NB4 (cell line): ENCODE data around the gene GNPTAB.
A peak's percentile ranks its signal among the peaks of the same experiment; 100 is the strongest.
"Not testable (repeated sequence)": the region's sequence is repeated elsewhere in the genome, so short reads cannot be mapped to it uniquely, and the experiment has no call there.

Experiments used
- DNase-seq: peaks from one replicate; pipeline ENCODE4 v3.0.0; 2010; ENCODE audit warnings: low read depth
- H3K4me3 ChIP-seq: one replicate; pipeline ENCODE4 v1.5.1; 2011; ENCODE audit warnings: mild to moderate bottlenecking, low read depth, low read length, moderate library complexity
- MYC ChIP-seq: IDR thresholded peaks from 2 replicates; pipeline ENCODE4 v1.6.1; 2011; ENCODE audit warnings: low read depth, low read length
- POLR2A ChIP-seq: IDR thresholded peaks from 2 replicates; pipeline ENCODE4 v1.6.1; 2011; ENCODE audit warnings: mild to moderate bottlenecking; ENCODE audit not compliant: insufficient read length; ENCODE audit errors: extremely low read depth
- TF ChIP-seq, protein P1 (sequence below): IDR thresholded peaks from one replicate; pipeline ENCODE4 v1.5.1; 2012; ENCODE audit warnings: low read depth, low read length
- TF ChIP-seq, protein P2 (sequence below): IDR thresholded peaks from 2 replicates; pipeline ENCODE4 v1.6.1; 2011; ENCODE audit warnings: low read depth, low read length

Gene GNPTAB

DNA sequence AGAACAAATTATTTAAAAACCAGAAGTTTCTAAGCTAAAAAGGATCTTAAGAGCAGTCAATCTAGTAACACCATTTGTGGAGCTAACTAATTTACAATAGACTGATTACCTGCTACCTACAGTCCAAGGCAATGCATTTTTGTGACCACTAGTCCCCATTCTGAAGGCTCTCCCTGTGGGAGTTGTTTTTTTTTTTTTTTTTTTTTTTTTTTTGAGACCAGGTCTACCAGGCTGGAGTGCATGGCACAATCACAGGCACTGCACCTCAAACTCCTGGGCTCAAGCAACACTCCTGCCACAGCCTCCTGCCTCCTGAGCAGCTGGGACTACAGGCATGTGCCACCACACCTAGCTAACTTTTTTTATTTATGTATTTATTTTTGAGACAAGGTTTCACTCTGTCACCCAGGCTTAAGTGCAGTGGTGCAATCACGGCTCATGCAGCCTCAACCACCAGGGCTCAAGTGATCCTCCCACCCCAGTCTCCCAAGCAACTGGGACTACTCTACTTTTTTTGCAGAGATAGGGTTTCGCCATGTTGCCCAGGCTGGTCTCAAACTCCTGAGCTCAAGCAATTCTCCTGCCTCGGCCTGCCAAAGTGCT, 3.9 kb downstream of the GNPTAB start:
- H3K4me3 ChIP-seq: no peak overlapping the region
- DNase-seq: peak; percentile 74
- no peak for TF ChIP-seq MYC
- TF ChIP-seq, protein P1, sequence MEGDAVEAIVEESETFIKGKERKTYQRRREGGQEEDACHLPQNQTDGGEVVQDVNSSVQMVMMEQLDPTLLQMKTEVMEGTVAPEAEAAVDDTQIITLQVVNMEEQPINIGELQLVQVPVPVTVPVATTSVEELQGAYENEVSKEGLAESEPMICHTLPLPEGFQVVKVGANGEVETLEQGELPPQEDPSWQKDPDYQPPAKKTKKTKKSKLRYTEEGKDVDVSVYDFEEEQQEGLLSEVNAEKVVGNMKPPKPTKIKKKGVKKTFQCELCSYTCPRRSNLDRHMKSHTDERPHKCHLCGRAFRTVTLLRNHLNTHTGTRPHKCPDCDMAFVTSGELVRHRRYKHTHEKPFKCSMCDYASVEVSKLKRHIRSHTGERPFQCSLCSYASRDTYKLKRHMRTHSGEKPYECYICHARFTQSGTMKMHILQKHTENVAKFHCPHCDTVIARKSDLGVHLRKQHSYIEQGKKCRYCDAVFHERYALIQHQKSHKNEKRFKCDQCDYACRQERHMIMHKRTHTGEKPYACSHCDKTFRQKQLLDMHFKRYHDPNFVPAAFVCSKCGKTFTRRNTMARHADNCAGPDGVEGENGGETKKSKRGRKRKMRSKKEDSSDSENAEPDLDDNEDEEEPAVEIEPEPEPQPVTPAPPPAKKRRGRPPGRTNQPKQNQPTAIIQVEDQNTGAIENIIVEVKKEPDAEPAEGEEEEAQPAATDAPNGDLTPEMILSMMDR: no peak
- TF ChIP-seq, protein P2, sequence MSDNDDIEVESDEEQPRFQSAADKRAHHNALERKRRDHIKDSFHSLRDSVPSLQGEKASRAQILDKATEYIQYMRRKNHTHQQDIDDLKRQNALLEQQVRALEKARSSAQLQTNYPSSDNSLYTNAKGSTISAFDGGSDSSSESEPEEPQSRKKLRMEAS: no peak
- no peak for TF ChIP-seq POLR2A

DNA sequence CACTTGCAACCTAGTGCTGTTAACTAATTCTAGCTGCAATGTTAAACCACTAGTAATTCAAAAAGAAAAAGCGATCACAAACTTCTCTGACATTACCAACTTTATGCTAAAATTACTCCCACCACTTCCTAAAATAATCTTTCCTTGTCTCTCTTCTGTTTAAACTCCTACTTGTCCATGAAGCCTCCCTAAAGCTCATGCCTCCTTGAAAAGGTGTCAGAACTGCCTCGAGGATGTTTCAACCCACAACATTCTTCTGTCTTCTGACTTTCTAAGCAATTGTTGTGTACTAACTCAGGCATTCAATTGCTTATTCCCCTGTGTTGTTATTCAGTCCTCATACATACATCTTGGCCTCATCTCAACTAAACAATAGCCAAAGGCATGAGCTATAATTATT, 5.9 kb downstream of the GNPTAB start:
- no peak for DNase-seq
- H3K4me3 ChIP-seq: no peak overlapping the region
- TF ChIP-seq, protein P2: no peak
- no peak for TF ChIP-seq POLR2A
- TF ChIP-seq MYC: no peak
- TF ChIP-seq, protein P1: no peak

DNA sequence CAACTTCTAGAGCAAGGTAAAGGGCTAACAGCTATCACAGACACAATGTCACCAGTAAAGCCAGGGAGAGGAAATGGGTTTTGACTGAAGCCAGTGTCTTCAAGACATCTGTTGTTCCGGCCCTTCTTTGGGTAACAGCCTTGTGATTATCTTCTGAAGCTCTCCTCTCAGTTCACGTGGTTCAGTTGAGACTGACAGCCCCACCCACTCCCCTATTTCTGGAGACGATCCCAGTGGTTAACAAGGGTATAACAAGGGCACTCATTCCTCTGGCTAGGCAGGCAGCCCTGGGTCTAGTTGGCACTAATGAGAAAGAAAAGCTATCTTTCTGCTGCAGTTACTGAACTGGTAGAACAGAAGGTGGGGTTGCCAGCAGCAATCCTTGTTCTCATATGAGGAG, 6.9 kb downstream of the GNPTAB start:
- peak; percentile 72 for DNase-seq
- TF ChIP-seq, protein P1: peak; percentile 37
- TF ChIP-seq MYC: no peak
- H3K4me3 ChIP-seq: no peak overlapping the region

DNA sequence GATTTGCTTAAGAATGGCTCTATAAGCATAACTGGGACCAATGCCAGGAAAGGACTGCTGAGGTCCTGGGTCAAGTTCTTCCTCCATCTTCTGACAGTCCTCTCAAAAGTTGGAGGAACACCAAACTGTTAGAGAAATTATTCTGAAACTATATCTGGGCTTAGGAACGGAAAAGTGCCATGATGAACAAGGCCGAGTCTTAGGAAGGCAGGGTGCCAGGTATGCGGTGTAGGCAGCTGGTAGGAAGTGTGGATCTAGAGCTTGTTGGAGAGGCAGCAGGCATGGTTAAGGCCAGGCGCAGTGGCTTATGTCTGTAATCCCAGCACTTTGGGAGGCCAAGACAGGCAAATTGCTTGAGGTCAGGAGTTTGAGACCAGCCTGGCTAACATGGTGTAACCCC, 7.7 kb downstream of the GNPTAB start:
- DNase-seq: no peak
- no peak overlapping the region for H3K4me3 ChIP-seq
- no peak for TF ChIP-seq MYC
- TF ChIP-seq, protein P2: no peak
- TF ChIP-seq, protein P1: no peak
- TF ChIP-seq POLR2A: no peak

DNA sequence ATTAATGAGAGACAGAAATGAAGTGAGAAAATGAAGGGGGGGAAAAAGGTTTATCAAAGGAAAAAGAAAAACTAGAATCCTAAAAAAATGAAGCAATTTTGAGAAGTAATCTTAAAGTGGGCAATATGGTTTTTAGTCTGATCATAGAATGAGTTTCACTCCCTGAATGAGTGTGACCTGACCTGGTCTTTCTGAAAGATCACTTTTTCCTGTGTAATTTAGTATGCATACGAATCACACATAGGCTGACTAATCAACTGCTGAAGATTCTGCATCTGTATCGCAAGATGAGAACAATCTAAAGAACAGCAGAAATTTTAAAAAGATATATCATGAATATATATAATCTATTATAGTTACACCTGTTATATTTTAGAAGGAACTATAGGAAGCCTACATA, 11.3 kb downstream of the GNPTAB start:
- H3K4me3 ChIP-seq: no peak overlapping the region
- DNase-seq: no peak
- no peak for TF ChIP-seq POLR2A
- TF ChIP-seq, protein P2: no peak
- TF ChIP-seq MYC: no peak
- TF ChIP-seq, protein P1: no peak

DNA sequence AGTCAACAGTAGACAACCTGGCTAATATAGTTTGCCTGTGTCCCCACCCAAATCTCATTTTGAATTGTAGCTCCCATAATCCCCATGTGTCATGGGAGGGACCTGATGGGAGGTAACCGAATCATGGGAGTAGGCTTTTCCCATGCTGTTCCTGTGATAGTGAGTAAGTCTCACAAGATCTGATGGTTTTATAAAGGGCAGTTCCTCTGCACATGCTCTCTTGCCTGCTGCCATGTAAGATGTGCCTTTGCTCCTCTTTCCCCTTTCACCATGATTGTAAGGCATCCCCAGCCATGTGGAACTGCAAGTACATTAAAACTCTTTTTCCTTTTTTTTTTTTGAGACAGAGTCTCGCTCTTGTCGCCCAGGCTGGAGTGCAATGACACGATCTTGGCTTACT, 12.1 kb downstream of the GNPTAB start:
- not testable (repeated sequence) for H3K4me3 ChIP-seq, DNase-seq
